ENCODE results near the gene PFKFB4. TPM values are rescaled to one million over a fixed set of nuclear protein-coding genes. Genes with fewer than 3 reads are reported as not detected.
"Not testable (repeated sequence)": the region's sequence is repeated elsewhere in the genome, so short reads cannot be mapped to it uniquely, and the experiment has no call there.

PFKFB4 gene
- total RNA-seq, 1 donor from 2014 or later, result 19.3 TPM

GRCh38 chr3:48553361-48553760 lies 3.2 kb downstream of the PFKFB4 start:
- no peak overlapping the region for H3K4me3 ChIP-seq (ENCODE audit: low read depth, low read length)
- DNase-seq (ENCODE audit: low read depth), result no peak
- TF ChIP-seq CTCF (conservative IDR thresholded peaks at IDR 0.05; ENCODE audit: low read depth, low read length), result no peak

- TF ChIP-seq CTCF (conservative IDR thresholded peaks at IDR 0.05; ENCODE audit: low read depth, low read length), result no peak
- no peak overlapping the region for H3K4me3 ChIP-seq (ENCODE audit: low read depth, low read length)
- DNase-seq (ENCODE audit: low read depth), result no peak
Measured at GRCh38 chr3:48552111-48552951, 4.3 kb downstream of the PFKFB4 start.

- DNase-seq (ENCODE audit: low read depth); H3K4me3 ChIP-seq (ENCODE audit: low read depth, low read length): not testable (repeated sequence)
Measured at GRCh38 chr3:48551651-48552050, 5.0 kb downstream of the PFKFB4 start.

- peak; percentile 95 for TF ChIP-seq CTCF (conservative IDR thresholded peaks at IDR 0.05; ENCODE audit: low read depth, low read length)
- H3K4me3 ChIP-seq (ENCODE audit: low read depth, low read length), result no peak overlapping the region
- no peak for DNase-seq (ENCODE audit: low read depth)
Measured at GRCh38 chr3:48548729-48549705, 7.6 kb downstream of the PFKFB4 start.

GRCh38 chr3:48548126-48548525 lies 8.5 kb downstream of the PFKFB4 start:
- DNase-seq (ENCODE audit: low read depth), result no peak
- H3K4me3 ChIP-seq (ENCODE audit: low read depth, low read length), result no peak overlapping the region

GRCh38 chr3:48546203-48546829 lies 10.3 kb downstream of the PFKFB4 start:
- TF ChIP-seq CTCF (conservative IDR thresholded peaks at IDR 0.05; ENCODE audit: low read depth, low read length), result no peak
- H3K4me3 ChIP-seq (ENCODE audit: low read depth, low read length), result no peak overlapping the region
- DNase-seq (ENCODE audit: low read depth), result no peak

More at GRCh38 chr3:48548126-48548525, 8.5 kb downstream of the PFKFB4 start:
- no peak for TF ChIP-seq CTCF (conservative IDR thresholded peaks at IDR 0.05; ENCODE audit: low read depth, low read length)

- TF ChIP-seq CTCF (conservative IDR thresholded peaks at IDR 0.05; ENCODE audit: low read depth, low read length), result no peak
- DNase-seq (ENCODE audit: low read depth), result no peak
- no peak overlapping the region for H3K4me3 ChIP-seq (ENCODE audit: low read depth, low read length)
Measured at GRCh38 chr3:48544141-48544540, 12.5 kb downstream of the PFKFB4 start.
